CD4-positive, alpha-beta memory T cell (primary cell): Measurements from ENCODE around the gene ATG13. TPM values are rescaled to one million over a fixed set of nuclear protein-coding genes. Genes with fewer than 3 reads are reported as not detected.

Experiments used
- CTCF ChIA-PET: fragments of 350-600 bp; sonication (Branson Sonifier 250); formaldehyde crosslinking; loops from one replicate; lab custom pipeline; 2021; ENCODE audit warnings: inconsistent platforms; ENCODE audit not compliant: partially characterized antibody; lab: Charles Lee
- POLR2A ChIA-PET: fragments of 350-600 bp; sonication (Branson Sonifier 250); formaldehyde crosslinking; loops from one replicate; lab custom pipeline; 2021; ENCODE audit not compliant: partially characterized antibody; lab: Charles Lee
- DNase-seq, 5 donors: peaks; one replicate each; pipeline versions ENCODE4 v3.0.0 to v3.0.0-alpha.2; 2020 to 2022; ENCODE audit warnings: mixed read lengths in 1 of 5
- H3K27ac ChIP-seq: one replicate; pipeline ENCODE4 v1.7.0; 2013; ENCODE audit warnings: low read depth, low read length
- H3K27me3 ChIP-seq: 2 replicates; pipeline ENCODE4 v1.7.0; 2013; ENCODE audit warnings: mild to moderate bottlenecking, low read length, moderate library complexity; ENCODE audit not compliant: insufficient read depth
- H3K36me3 ChIP-seq: 2 replicates; pipeline ENCODE4 v1.7.0; 2013; ENCODE audit warnings: mild to moderate bottlenecking, low read length, moderate library complexity; ENCODE audit not compliant: insufficient read depth
- H3K4me1 ChIP-seq: 2 replicates; pipeline ENCODE4 v1.7.0; 2013; ENCODE audit warnings: mild to moderate bottlenecking, low read length, moderate library complexity; ENCODE audit not compliant: insufficient read depth
- H3K4me3 ChIP-seq, 2 donors: one replicate each; pipeline ENCODE4 v1.7.0; 2013; ENCODE audit warnings: low read length in 2 of 2, mild to moderate bottlenecking in 1 of 2
- H3K9me3 ChIP-seq, 2 donors: one replicate each; pipeline ENCODE4 v1.7.0; 2013; ENCODE audit warnings: low read length in 2 of 2, control low read depth in 1 of 2; ENCODE audit not compliant: control insufficient read depth in 1 of 2
- H3K27ac Mint-ChIP-seq, 7 donors: one replicate each; pipeline ENCODE4 v1.8.0; 2020 to 2021; ENCODE audit warnings: mixed read lengths in 7 of 7, mild to moderate bottlenecking in 6 of 7, inconsistent platforms in 3 of 7, moderate library complexity in 3 of 7
- H3K27me3 Mint-ChIP-seq, 2 donors: one replicate each; pipeline ENCODE4 v1.8.0; 2020 to 2021; ENCODE audit warnings: mixed read lengths in 2 of 2
- H3K36me3 Mint-ChIP-seq, 2 donors: one replicate each; pipeline ENCODE4 v1.8.0; 2020 to 2021; ENCODE audit warnings: mixed read lengths in 2 of 2, inconsistent platforms in 1 of 2, mild to moderate bottlenecking in 1 of 2
- H3K4me1 Mint-ChIP-seq, 4 donors: one replicate each; pipeline ENCODE4 v1.8.0; 2020 to 2021; ENCODE audit warnings: mixed read lengths in 4 of 4, mild to moderate bottlenecking in 1 of 4
- H3K4me3 Mint-ChIP-seq, 8 donors: one replicate each; pipeline ENCODE4 v1.8.0; 2020 to 2021; ENCODE audit warnings: mixed read lengths in 8 of 8, mild to moderate bottlenecking in 7 of 8, moderate library complexity in 6 of 8, inconsistent platforms in 3 of 8
- H3K9me3 Mint-ChIP-seq, 8 donors: one replicate each; pipeline ENCODE4 v1.8.0; 2020 to 2021; ENCODE audit warnings: mixed read lengths in 8 of 8, mild to moderate bottlenecking in 5 of 8, inconsistent platforms in 3 of 8, moderate library complexity in 1 of 8
- intact Hi-C: fragments of 100-400 bp; cut with micrococcal nuclease; formaldehyde crosslinking; loops from one replicate; pipeline ENCODE4 v1.15.1; 2023
- polyA plus RNA-seq, 2 donors: library from polyadenylated mRNA; unstranded; fragments of 300-500 nt; fragmentation: Illumina TruSeq; gene quantifications; one replicate each; pipeline ENCODE4 v1.2.3, GENCODE V29; 2021
- total RNA-seq, 2 experiments: library from RNA; stranded (reverse); gene quantifications; one replicate each; pipeline ENCODE4 v1.2.3, GENCODE V29; 2021

The ATG13 gene
- total and polyA plus RNA-seq, 4 experiments from 2014 or later: 64.2 to 96.2 (median 76.0) TPM

GRCh38 chr11:46655631-46656030 lies 38.3 kb downstream of the ATG13 start:
- POLR2A ChIA-PET: no interaction called here
- no peaks in the 10 kb centered on the region for H3K9me3 Mint-ChIP-seq

DNA sequence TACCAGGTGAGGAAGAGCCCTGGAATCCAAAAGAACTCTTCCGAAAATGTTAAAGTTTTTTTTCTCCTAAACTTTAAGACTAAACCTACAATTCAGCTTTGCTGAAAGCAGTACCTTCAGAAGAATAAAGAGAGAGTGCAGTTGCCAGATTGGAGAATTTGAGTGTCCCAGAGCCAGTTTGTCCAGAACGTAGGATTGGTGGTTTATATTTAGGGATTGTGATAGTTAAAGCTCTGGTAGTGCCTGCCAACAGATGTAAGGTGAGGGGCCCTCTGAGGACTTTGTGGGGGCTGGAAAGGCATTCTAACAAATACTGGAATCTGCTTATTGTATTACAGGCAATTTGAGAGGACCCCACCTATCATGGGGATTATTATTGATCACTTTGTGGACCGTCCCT lies 39.8 kb downstream of the ATG13 start:
- Mint-ChIP-seq H3K27ac (peak overlapping the region in 3 of 7 donors; percentile 29 to 57 (median 51)), H3K36me3 (peaks cover 41 to 67% of the 10 kb centered on the region in 2 donors), H3K4me3 (no peak overlapping the region), H3K27me3 (no peaks in the 10 kb centered on the region), H3K9me3 (no peaks in the 10 kb centered on the region), H3K4me1 (peaks cover 0 to 2% (median 0%) of the 10 kb centered on the region in 4 donors)
- H3K4me3 ChIP-seq: no peak overlapping the region
- no peaks in the 10 kb centered on the region for H3K4me1 ChIP-seq
- DNase-seq: no peak
- POLR2A ChIA-PET: no interaction called here
- no peaks in the 10 kb centered on the region for H3K27me3 ChIP-seq
- CTCF ChIA-PET: interaction anchor here (1.9 kb wide), 1 partner anchor 14 kb away, joined by 10 read pairs; no protein-coding TSS in a partner anchor
- intact Hi-C loops: no loop called here
- no peaks in the 10 kb centered on the region for H3K9me3 ChIP-seq
- no peak overlapping the region for H3K27ac ChIP-seq
- peaks cover 55% of the 10 kb centered on the region for H3K36me3 ChIP-seq

More at GRCh38 chr11:46655631-46656030, 38.3 kb downstream of the ATG13 start:
- no peaks in the 10 kb centered on the region for H3K27me3 ChIP-seq
- Mint-ChIP-seq H3K27me3 (no peaks in the 10 kb centered on the region), H3K4me3 (no peak overlapping the region), H3K27ac (peak overlapping the region in 2 of 7 donors; percentile 11 to 37), H3K4me1 (peaks cover 0 to 3% (median 0%) of the 10 kb centered on the region in 4 donors), H3K36me3 (peaks cover 47 to 71% of the 10 kb centered on the region in 2 donors)
- peaks cover 70% of the 10 kb centered on the region for H3K36me3 ChIP-seq
- CTCF ChIA-PET: interaction anchor here (1.9 kb wide), 1 partner anchor 16 kb away, joined by 10 read pairs; no protein-coding TSS in a partner anchor
- DNase-seq: no peak
- H3K27ac ChIP-seq: no peak overlapping the region
- no peaks in the 10 kb centered on the region for H3K4me1 ChIP-seq
- H3K9me3 ChIP-seq: no peaks in the 10 kb centered on the region
- intact Hi-C loops: no loop called here
- H3K4me3 ChIP-seq: no peak overlapping the region

GRCh38 chr11:46658259-46658658 lies 40.9 kb downstream of the ATG13 start:
- H3K4me1 ChIP-seq: no peaks in the 10 kb centered on the region
- no peak overlapping the region for H3K4me3 ChIP-seq
- H3K36me3 ChIP-seq: peaks cover 54% of the 10 kb centered on the region
- Mint-ChIP-seq H3K9me3 (no peaks in the 10 kb centered on the region), H3K36me3 (peaks cover 44 to 67% of the 10 kb centered on the region in 2 donors), H3K27me3 (no peaks in the 10 kb centered on the region), H3K27ac (peak overlapping the region in 3 of 7 donors; percentile 52 to 75 (median 62)), H3K4me1 (peaks cover 0 to 2% (median 0%) of the 10 kb centered on the region in 4 donors), H3K4me3 (no peak overlapping the region)
- no peak for DNase-seq
- intact Hi-C loops: no loop called here
- H3K9me3 ChIP-seq: no peaks in the 10 kb centered on the region
- POLR2A ChIA-PET: interaction anchor here (0.6 kb wide), 1 partner anchor 30 kb away, joined by 3 read pairs; no protein-coding TSS in a partner anchor
- CTCF ChIA-PET: no interaction called here
- H3K27me3 ChIP-seq: no peaks in the 10 kb centered on the region
- H3K27ac ChIP-seq: no peak overlapping the region

GRCh38 chr11:46659908-46660307 lies 42.6 kb downstream of the ATG13 start:
- H3K4me3 Mint-ChIP-seq: no peak overlapping the region
- no peaks in the 10 kb centered on the region for H3K9me3 Mint-ChIP-seq
- peaks cover 51 to 76% of the 10 kb centered on the region in 2 donors for H3K36me3 Mint-ChIP-seq
- Histone ChIP-seq H3K4me3 (no peak overlapping the region), H3K36me3 (peaks cover 65% of the 10 kb centered on the region), H3K27ac (no peak overlapping the region), H3K4me1 (no peaks in the 10 kb centered on the region), H3K27me3 (no peaks in the 10 kb centered on the region), H3K9me3 (no peaks in the 10 kb centered on the region)
- DNase-seq: no peak
- no peaks in the 10 kb centered on the region for H3K27me3 Mint-ChIP-seq
- ChIA-PET CTCF (interaction anchor here (1.0 to 1.2 kb wide), 2 partner anchors 10 to 11 kb away, joined by 3 read pairs; no protein-coding TSS in a partner anchor), POLR2A (interaction anchor here (2.1 kb wide), 1 partner anchor 11 kb away, joined by 10 read pairs; no protein-coding TSS in a partner anchor)
- H3K27ac Mint-ChIP-seq: peak overlapping the region in 1 of 7 donors; percentile 4
- intact Hi-C loops: no loop called here
- peaks cover 0 to 2% (median 0%) of the 10 kb centered on the region in 4 donors for H3K4me1 Mint-ChIP-seq

- no peak overlapping the region for H3K27ac ChIP-seq
- POLR2A ChIA-PET: no interaction called here
- H3K4me1 ChIP-seq: no peaks in the 10 kb centered on the region
- H3K27ac Mint-ChIP-seq: peak overlapping the region in 1 of 7 donors; percentile 12
- no peak overlapping the region for H3K4me3 Mint-ChIP-seq
- no peak for DNase-seq
- no peak overlapping the region for H3K4me3 ChIP-seq
- H3K27me3 Mint-ChIP-seq: no peaks in the 10 kb centered on the region
- H3K36me3 ChIP-seq: peaks cover 70% of the 10 kb centered on the region
- H3K4me1 Mint-ChIP-seq: peaks cover 0 to 2% (median under 1%) of the 10 kb centered on the region in 4 donors
- peaks cover 0 to 1% (median 0%) of the 10 kb centered on the region in 8 donors for H3K9me3 Mint-ChIP-seq
- CTCF ChIA-PET: interaction anchor here (1.2 to 1.4 kb wide), 2 partner anchors 9 to 39 kb away, joined by 3 read pairs; partner anchors contain the start of genes ARHGAP1 and ZNF408
- no peaks in the 10 kb centered on the region for H3K27me3 ChIP-seq
- peaks cover 48 to 81% of the 10 kb centered on the region in 2 donors for H3K36me3 Mint-ChIP-seq
- intact Hi-C loops: no loop called here
- H3K9me3 ChIP-seq: no peaks in the 10 kb centered on the region
Observed at GRCh38 chr11:46661836-46662235, 44.5 kb downstream of the ATG13 start.

DNA sequence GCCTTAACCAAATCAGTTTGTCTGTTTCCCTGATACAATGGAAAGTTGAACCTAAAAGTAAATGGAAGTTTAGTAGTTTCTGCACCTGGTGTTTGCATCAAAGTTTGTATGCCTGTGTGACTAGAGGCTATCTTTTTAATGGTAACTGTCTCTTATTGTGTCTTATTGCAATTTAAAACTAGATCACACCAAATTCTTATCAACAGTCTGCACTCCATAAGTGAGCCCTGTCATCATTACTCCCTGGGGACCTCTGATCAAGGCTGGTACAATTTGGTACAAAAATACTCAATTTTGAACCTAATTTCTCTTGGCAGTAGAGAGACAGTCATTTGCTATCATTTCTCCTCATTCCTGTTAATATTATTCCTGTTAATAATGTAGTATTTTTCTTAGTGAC lies 45.0 kb downstream of the ATG13 start:
- no peaks in the 10 kb centered on the region for H3K9me3 ChIP-seq
- ChIA-PET POLR2A (no interaction called here), CTCF (interaction anchor here (1.2 to 1.4 kb wide), 2 partner anchors 9 to 38 kb away, joined by 3 read pairs; partner anchors contain the start of genes ARHGAP1 and ZNF408)
- peaks cover 48 to 81% of the 10 kb centered on the region in 2 donors for H3K36me3 Mint-ChIP-seq
- intact Hi-C loops: no loop called here
- H3K27me3 Mint-ChIP-seq: no peaks in the 10 kb centered on the region
- peaks cover 70% of the 10 kb centered on the region for H3K36me3 ChIP-seq
- H3K4me1 Mint-ChIP-seq: peaks cover 0 to 5% (median under 1%) of the 10 kb centered on the region in 4 donors
- no peak overlapping the region for H3K27ac ChIP-seq
- peak overlapping the region in 4 of 7 donors; percentile 18 to 32 (median 22) for H3K27ac Mint-ChIP-seq
- H3K4me3 Mint-ChIP-seq: no peak overlapping the region
- no peaks in the 10 kb centered on the region for H3K27me3 ChIP-seq
- peaks cover 0 to 1% (median 0%) of the 10 kb centered on the region in 8 donors for H3K9me3 Mint-ChIP-seq
- H3K4me1 ChIP-seq: no peaks in the 10 kb centered on the region
- H3K4me3 ChIP-seq: no peak overlapping the region
- DNase-seq: no peak

DNA sequence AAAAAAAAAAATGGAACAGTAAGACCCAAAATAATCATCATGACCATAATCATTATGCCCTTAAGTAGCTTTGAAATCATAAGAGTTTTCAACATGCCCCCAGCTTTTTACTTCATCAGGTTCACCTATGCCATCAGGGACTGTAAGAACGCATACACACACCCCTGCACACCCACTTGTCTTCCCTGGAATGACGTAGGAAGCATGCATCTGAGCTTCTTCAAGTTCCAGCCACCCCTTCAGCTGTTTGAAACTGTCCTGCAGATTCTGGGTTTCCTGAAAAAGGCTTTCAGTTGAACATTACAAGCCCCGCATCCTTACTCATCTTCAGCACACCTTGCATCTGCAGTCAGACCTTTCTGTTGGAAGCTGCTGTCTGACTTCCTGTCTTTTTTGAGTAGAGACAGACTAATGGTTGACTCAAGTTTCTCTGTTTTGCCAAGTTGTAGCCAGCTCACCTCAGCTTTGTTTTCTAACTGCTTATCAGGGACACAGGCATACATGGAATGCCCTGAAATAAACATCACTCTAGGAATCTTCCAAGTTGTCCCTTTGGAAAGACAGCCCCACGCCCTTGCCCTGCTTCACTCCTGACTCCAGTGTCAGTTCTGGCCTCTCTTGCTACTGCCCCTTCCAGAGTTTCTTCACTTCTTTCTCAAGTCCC lies 46.1 kb downstream of the ATG13 start:
- peaks cover 70% of the 10 kb centered on the region for H3K36me3 ChIP-seq
- CTCF ChIA-PET: no interaction called here

More for the DNA sequence above, 46.1 kb downstream of the ATG13 start:
- DNase-seq: no peak
- Mint-ChIP-seq H3K4me3 (no peak overlapping the region), H3K36me3 (peaks cover 47 to 81% of the 10 kb centered on the region in 2 donors), H3K27ac (peak overlapping the region in 1 of 7 donors; percentile 62), H3K4me1 (peaks cover 0 to 5% (median under 1%) of the 10 kb centered on the region in 4 donors), H3K27me3 (no peaks in the 10 kb centered on the region), H3K9me3 (peaks cover 0 to 1% (median 0%) of the 10 kb centered on the region in 8 donors)
- Histone ChIP-seq H3K4me1 (no peaks in the 10 kb centered on the region), H3K27ac (no peak overlapping the region), H3K4me3 (no peak overlapping the region), H3K9me3 (no peaks in the 10 kb centered on the region), H3K27me3 (no peaks in the 10 kb centered on the region)
- POLR2A ChIA-PET: no interaction called here
- intact Hi-C loops: no loop called here
